Measurements from ENCODE around the gene ARID1B.

- TF ChIP-seq CTCF (IDR thresholded peaks at IDR 0.05; ENCODE audit: low read length) (no peak), EZH2 (IDR thresholded peaks at IDR 0.05; ENCODE audit: borderline replicate concordance, low read length) (no peak)
Measured at GRCh38 chr6:157259443-157259842, 482.3 kb downstream of the ARID1B start.

All from OCI-LY1 (cell line).